ENCODE measurements around the gene PALD1.

The PALD1 gene

DNA sequence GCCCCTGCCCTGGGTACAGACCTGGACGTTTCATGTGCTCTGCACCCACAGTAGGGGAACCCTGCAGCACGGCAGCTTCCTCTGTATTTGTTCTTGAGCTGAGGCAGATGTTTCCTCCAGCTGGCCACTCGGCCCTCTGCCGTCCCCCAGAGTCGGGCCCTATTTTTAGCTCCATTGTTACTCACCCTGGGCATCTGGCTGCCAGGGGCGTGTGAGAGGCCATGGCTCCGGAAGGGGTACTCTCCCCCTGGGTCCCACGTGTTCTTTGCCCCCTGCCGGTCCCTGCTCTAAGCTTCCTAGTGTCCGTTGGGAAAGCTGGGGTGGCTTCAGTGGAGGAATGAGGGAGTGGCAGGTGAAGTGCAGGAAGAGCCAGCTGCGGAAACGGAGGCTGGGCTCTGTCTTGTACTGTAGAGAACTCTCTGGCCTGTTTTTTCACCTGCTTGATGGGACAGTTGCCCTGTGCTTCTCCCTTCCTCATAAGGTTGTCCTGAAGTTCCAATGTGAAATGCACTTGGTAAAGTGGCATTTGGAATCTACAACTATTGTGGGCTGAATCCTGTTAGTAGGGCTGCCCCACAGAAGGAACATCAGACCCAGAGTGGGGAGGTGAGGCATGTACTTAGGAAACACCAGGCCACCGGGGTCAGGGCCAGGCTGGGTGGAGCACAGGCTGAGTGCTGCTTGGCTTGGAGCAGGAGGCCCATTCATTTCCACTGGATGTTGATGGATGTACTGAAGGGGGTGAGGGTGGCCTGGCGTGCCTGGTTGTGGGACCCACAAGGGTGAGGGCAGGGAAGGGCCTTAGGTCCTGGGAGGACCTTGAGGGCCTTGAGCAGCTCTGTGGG lies 30.6 kb downstream of the PALD1 start:
- H3K9me2 ChIP-seq (replicated peaks; ENCODE audit: control insufficient read depth, low read length): no peaks in the 10 kb centered on the region
- no peaks in the 10 kb centered on the region for H3K27me3 ChIP-seq (ENCODE audit: control insufficient read depth, low read length)
- no peaks in the 10 kb centered on the region for H3K9me3 ChIP-seq (ENCODE audit: control insufficient read depth, insufficient read depth, low read length)
- peaks cover 11% of the 10 kb centered on the region for H4K20me1 ChIP-seq (ENCODE audit: control insufficient read depth, insufficient read depth, low read depth, low read length)
- peaks cover 7% of the 10 kb centered on the region for H3K36me3 ChIP-seq (ENCODE audit: control insufficient read depth, low read length)
- peak overlapping the region; percentile 57 for H3K4me3 ChIP-seq (ENCODE audit: low read length)
- peaks cover 75% of the 10 kb centered on the region for H3K4me1 ChIP-seq (ENCODE audit: control insufficient read depth, low read length)
- peak overlapping the region; percentile 55 for H3K27ac ChIP-seq (ENCODE audit: low read depth, low read length)
- H3K4me2 ChIP-seq (ENCODE audit: low read length): peak overlapping the region; percentile 75
- peaks cover 80% of the 10 kb centered on the region for H3K79me2 ChIP-seq (ENCODE audit: control insufficient read depth, low read length)
- H3F3A ChIP-seq (ENCODE audit: control insufficient read depth, insufficient read depth): no peaks in the 10 kb centered on the region; the same call in 1 of the 2 replicates
- TF ChIP-seq, protein P1, sequence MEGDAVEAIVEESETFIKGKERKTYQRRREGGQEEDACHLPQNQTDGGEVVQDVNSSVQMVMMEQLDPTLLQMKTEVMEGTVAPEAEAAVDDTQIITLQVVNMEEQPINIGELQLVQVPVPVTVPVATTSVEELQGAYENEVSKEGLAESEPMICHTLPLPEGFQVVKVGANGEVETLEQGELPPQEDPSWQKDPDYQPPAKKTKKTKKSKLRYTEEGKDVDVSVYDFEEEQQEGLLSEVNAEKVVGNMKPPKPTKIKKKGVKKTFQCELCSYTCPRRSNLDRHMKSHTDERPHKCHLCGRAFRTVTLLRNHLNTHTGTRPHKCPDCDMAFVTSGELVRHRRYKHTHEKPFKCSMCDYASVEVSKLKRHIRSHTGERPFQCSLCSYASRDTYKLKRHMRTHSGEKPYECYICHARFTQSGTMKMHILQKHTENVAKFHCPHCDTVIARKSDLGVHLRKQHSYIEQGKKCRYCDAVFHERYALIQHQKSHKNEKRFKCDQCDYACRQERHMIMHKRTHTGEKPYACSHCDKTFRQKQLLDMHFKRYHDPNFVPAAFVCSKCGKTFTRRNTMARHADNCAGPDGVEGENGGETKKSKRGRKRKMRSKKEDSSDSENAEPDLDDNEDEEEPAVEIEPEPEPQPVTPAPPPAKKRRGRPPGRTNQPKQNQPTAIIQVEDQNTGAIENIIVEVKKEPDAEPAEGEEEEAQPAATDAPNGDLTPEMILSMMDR (IDR thresholded peaks at IDR 0.05; ENCODE audit: low read depth, low read length, poor library complexity, severe bottlenecking): peak; percentile 22
- TF ChIP-seq EZH2phosphoT487 (IDR thresholded peaks at IDR 0.05; ENCODE audit: borderline replicate concordance, low read length): no peak

DNA sequence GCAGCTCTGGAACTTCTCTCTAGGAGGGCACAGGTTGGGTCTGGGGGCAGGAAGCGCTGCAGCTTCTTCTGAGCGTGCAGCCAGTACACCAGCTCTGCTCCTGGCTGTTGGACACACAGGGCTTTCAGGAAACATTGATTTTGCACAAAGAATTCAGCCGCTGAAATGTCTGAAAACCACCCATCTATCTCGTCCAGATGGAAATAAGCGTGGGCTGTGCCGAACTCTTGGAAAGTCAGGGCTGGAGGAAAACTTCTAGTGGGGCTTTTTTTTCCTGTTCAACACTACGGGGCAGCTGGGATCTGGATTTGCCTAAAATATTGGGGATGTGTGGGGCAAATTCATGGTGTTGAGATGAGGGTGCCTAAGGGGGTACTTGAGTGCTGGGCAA lies 31.2 kb downstream of the PALD1 start:
- H3K79me2 ChIP-seq (ENCODE audit: control insufficient read depth, low read length): peaks cover 82% of the 10 kb centered on the region

DNA sequence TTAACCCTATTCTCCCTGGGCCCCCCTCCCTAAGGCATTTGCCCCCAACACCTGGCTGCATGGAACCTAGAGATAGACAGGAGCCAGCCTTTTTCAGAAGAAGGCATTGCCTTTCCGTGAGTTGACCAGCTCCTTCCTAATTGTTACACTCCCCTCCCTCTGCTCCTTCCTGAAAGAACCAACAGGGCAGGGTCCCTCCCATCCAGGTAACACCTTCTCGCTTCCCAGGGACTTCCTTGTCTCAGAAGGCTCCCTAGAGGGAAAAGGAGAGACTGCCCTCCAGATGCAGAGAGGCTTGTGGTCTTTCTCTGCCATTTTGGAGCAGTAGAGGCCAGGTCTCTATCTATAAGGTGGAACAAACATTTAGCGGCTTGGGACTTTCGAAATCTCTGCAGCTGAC lies 31.9 kb downstream of the PALD1 start:
- H3K9me2 ChIP-seq (replicated peaks; ENCODE audit: control insufficient read depth, low read length): no peaks in the 10 kb centered on the region
- H3K27ac ChIP-seq (ENCODE audit: low read depth, low read length): no peak overlapping the region
- H3K79me2 ChIP-seq (ENCODE audit: control insufficient read depth, low read length): peaks cover 83% of the 10 kb centered on the region
- TF ChIP-seq EZH2phosphoT487 (IDR thresholded peaks at IDR 0.05; ENCODE audit: borderline replicate concordance, low read length): no peak
- TF ChIP-seq, protein P1 (IDR thresholded peaks at IDR 0.05; ENCODE audit: low read depth, low read length, poor library complexity, severe bottlenecking): no peak
- H3K4me3 ChIP-seq (ENCODE audit: low read length): no peak overlapping the region
- peaks cover 11% of the 10 kb centered on the region for H4K20me1 ChIP-seq (ENCODE audit: control insufficient read depth, insufficient read depth, low read depth, low read length)
- H3K4me2 ChIP-seq (ENCODE audit: low read length): no peak overlapping the region
- no peaks in the 10 kb centered on the region for H3K9me3 ChIP-seq (ENCODE audit: control insufficient read depth, insufficient read depth, low read length)
- H3K36me3 ChIP-seq (ENCODE audit: control insufficient read depth, low read length): peaks cover 7% of the 10 kb centered on the region
- H3K4me1 ChIP-seq (ENCODE audit: control insufficient read depth, low read length): peaks cover 81% of the 10 kb centered on the region
- no peaks in the 10 kb centered on the region; the same call in 1 of the 2 replicates for H3F3A ChIP-seq (ENCODE audit: control insufficient read depth, insufficient read depth)
- no peaks in the 10 kb centered on the region for H3K27me3 ChIP-seq (ENCODE audit: control insufficient read depth, low read length)

More for the DNA sequence above, 31.2 kb downstream of the PALD1 start:
- no peaks in the 10 kb centered on the region; the same call in 1 of the 2 replicates for H3F3A ChIP-seq (ENCODE audit: control insufficient read depth, insufficient read depth)
- H3K4me3 ChIP-seq (ENCODE audit: low read length): no peak overlapping the region
- H3K36me3 ChIP-seq (ENCODE audit: control insufficient read depth, low read length): peaks cover 7% of the 10 kb centered on the region
- TF ChIP-seq, protein P1 (IDR thresholded peaks at IDR 0.05; ENCODE audit: low read depth, low read length, poor library complexity, severe bottlenecking): no peak
- no peak for TF ChIP-seq EZH2phosphoT487 (IDR thresholded peaks at IDR 0.05; ENCODE audit: borderline replicate concordance, low read length)
- H3K4me2 ChIP-seq (ENCODE audit: low read length): peak overlapping the region; percentile 75; the same call in 1 of the 2 replicates
- H3K27ac ChIP-seq (ENCODE audit: low read depth, low read length): no peak overlapping the region
- peaks cover 81% of the 10 kb centered on the region for H3K4me1 ChIP-seq (ENCODE audit: control insufficient read depth, low read length)
- no peaks in the 10 kb centered on the region for H3K27me3 ChIP-seq (ENCODE audit: control insufficient read depth, low read length)
- H3K9me2 ChIP-seq (replicated peaks; ENCODE audit: control insufficient read depth, low read length): no peaks in the 10 kb centered on the region
- H4K20me1 ChIP-seq (ENCODE audit: control insufficient read depth, insufficient read depth, low read depth, low read length): peaks cover 11% of the 10 kb centered on the region
- H3K9me3 ChIP-seq (ENCODE audit: control insufficient read depth, insufficient read depth, low read length): no peaks in the 10 kb centered on the region

Measured in DOHH2 (cell line).